A549 (cell line): Measurements from ENCODE around the gene CACNA1E. TPM values are rescaled to one million over a fixed set of nuclear protein-coding genes. Genes with fewer than 3 reads are reported as not detected.

Source experiments
- ATAC-seq, 2 experiments: fragments of 200-7000 bp in 1 of 2; fragments of >200 bp in 1 of 2; cut with Nextera tagmentation in 1 of 2; cut with Tn5 transposase in 1 of 2; 3 replicates each; pipeline versions ENCODE4 v1.8.0 to v1.9.1; 2018 to 2020; ENCODE audit warnings: mild to moderate bottlenecking in 1 of 2, moderate library complexity in 1 of 2
- CTCF ChIA-PET: fragments of 300-600 bp; sonication (Branson Sonifier 250); formaldehyde crosslinking; extraction: SDS; loops from one replicate; lab custom pipeline; 2021; ENCODE audit warnings: antibody characterized with exemption, inconsistent platforms; lab: Yijun Ruan, JAX
- POLR2A ChIA-PET: fragments of 350-600 bp; formaldehyde crosslinking; extraction: SDS; loops from one replicate; lab custom pipeline; 2021; ENCODE audit warnings: antibody characterized with exemption, inconsistent platforms; lab: Yijun Ruan, JAX
- DNase-seq, 2 experiments: peaks; one replicate each; pipeline versions ENCODE4 v3.0.0 to v3.0.0-alpha.2; 2011 to 2016; ENCODE audit warnings: low read depth in 1 of 2, low spot score in 1 of 2
- FAIRE-seq: peaks from 2 replicates; lab custom pipeline; 2011; peaks lifted over from hg19 to GRCh38; lab: Jason Lieb, UNC
- H3K27ac ChIP-seq, 2 experiments: fragments of >200 bp; sonication (Bioruptor Twin); formaldehyde crosslinking; 3 replicates each; pipeline ENCODE4 v1.5.1; 2016 to 2017
- H3K4me1 ChIP-seq: fragments of >200 bp; sonication (Bioruptor Twin); formaldehyde crosslinking; 3 replicates; pipeline ENCODE4 v1.6.1; 2016
- H3K4me2 ChIP-seq: fragments of >200 bp; sonication (Bioruptor Twin); formaldehyde crosslinking; 3 replicates; pipeline ENCODE4 v1.6.1; 2016
- H3K4me3 ChIP-seq: fragments of >200 bp; sonication (Bioruptor Twin); formaldehyde crosslinking; 3 replicates; pipeline ENCODE4 v1.5.1; 2016
- H3K9me3 ChIP-seq: fragments of >200 bp; sonication (Bioruptor Twin); formaldehyde crosslinking; 3 replicates; pipeline ENCODE4 v1.6.1; 2016
- CBX8 ChIP-seq: fragments of 200-600 bp; sonication (generic); IDR thresholded peaks from 2 replicates; pipeline ENCODE4 v1.6.1; 2016
- CHD2 ChIP-seq: fragments of 150-350 bp; IDR thresholded peaks from 2 replicates; pipeline ENCODE4 v1.6.1; 2014; ENCODE audit warnings: low read length; ENCODE audit not compliant: partially characterized antibody
- CHD4 ChIP-seq: fragments of 200-600 bp; sonication (generic); IDR thresholded peaks from 2 replicates; pipeline ENCODE4 v1.6.1; 2016; ENCODE audit warnings: antibody characterized with exemption, mild to moderate bottlenecking, borderline replicate concordance
- CTCF ChIP-seq: fragments of >200 bp; sonication (Bioruptor Twin); formaldehyde crosslinking; IDR thresholded peaks from 3 replicates; pipeline ENCODE4 v1.5.1; 2016
- EP300 ChIP-seq, 2 experiments: fragments of >200 bp; sonication (Bioruptor Twin); formaldehyde crosslinking; IDR thresholded peaks; 2 replicates in 1 of 2; 3 replicates in 1 of 2; pipeline ENCODE4 v1.6.1; 2016 to 2017
- ESRRA ChIP-seq: fragments of 150-350 bp; IDR thresholded peaks from 2 replicates; pipeline ENCODE4 v1.6.1; 2014; ENCODE audit warnings: mild to moderate bottlenecking, low read length, borderline replicate concordance
- FOSB ChIP-seq: fragments of 250-450 bp; sonication (Bioruptor Pico); IDR thresholded peaks from 2 replicates; pipeline ENCODE4 v1.5.0; 2020; ENCODE audit warnings: mild to moderate bottlenecking, moderate library complexity
- FOSL2 ChIP-seq, 2 experiments: fragments of 450-650 bp in 1 of 2; fragments of >200 bp in 1 of 2; sonication (Bioruptor Twin) in 1 of 2; formaldehyde crosslinking; IDR thresholded peaks; 2 replicates each; pipeline versions ENCODE4 v1.5.0 to v1.6.1; 2016 to 2020; ENCODE audit warnings: mild to moderate bottlenecking in 1 of 2, moderate library complexity in 1 of 2
- FOXS1 ChIP-seq: fragments of 250-450 bp; sonication (Bioruptor Pico); IDR thresholded peaks from 2 replicates; pipeline ENCODE4 v1.5.0; 2020; ENCODE audit warnings: mild to moderate bottlenecking, moderate library complexity
- GATA3 ChIP-seq: IDR thresholded peaks from 2 replicates; pipeline ENCODE4 v1.6.1; 2012; ENCODE audit warnings: borderline replicate concordance
- HDAC2 ChIP-seq: fragments of 200-600 bp; sonication (generic); IDR thresholded peaks from 2 replicates; pipeline ENCODE4 v1.6.1; 2016
- HES2 ChIP-seq: fragments of >200 bp; sonication (Bioruptor Twin); formaldehyde crosslinking; IDR thresholded peaks from 2 replicates; pipeline ENCODE4 v1.6.1; 2016
- HEYL ChIP-seq: fragments of 250-450 bp; sonication (Bioruptor Pico); IDR thresholded peaks from 2 replicates; pipeline ENCODE4 v1.8.0; 2021; ENCODE audit warnings: mild to moderate bottlenecking, moderate library complexity
- JUN ChIP-seq, 2 experiments: fragments of >200 bp; sonication (Bioruptor Twin); formaldehyde crosslinking; IDR thresholded peaks; 2 replicates in 1 of 2; 3 replicates in 1 of 2; pipeline ENCODE4 v1.6.1; 2016 to 2017
- JUNB ChIP-seq: fragments of >200 bp; sonication (Bioruptor Twin); formaldehyde crosslinking; IDR thresholded peaks from 2 replicates; pipeline ENCODE4 v1.6.1; 2016
- KDM5A ChIP-seq: fragments of 200-600 bp; sonication (generic); IDR thresholded peaks from 2 replicates; pipeline ENCODE4 v1.6.1; 2016; ENCODE audit warnings: antibody characterized with exemption, mild to moderate bottlenecking
- NPAS2 ChIP-seq: fragments of 250-450 bp; sonication (Bioruptor Pico); IDR thresholded peaks from 2 replicates; pipeline ENCODE4 v1.8.0; 2022; ENCODE audit warnings: mild to moderate bottlenecking, moderate library complexity, borderline replicate concordance
- NR3C1 ChIP-seq: fragments of >200 bp; sonication (Bioruptor Twin); formaldehyde crosslinking; IDR thresholded peaks from 3 replicates; pipeline ENCODE4 v1.6.1; 2017
- PHF8 ChIP-seq: fragments of 200-600 bp; sonication (generic); IDR thresholded peaks from 2 replicates; pipeline ENCODE4 v1.6.1; 2016; ENCODE audit warnings: low read depth, mild to moderate bottlenecking, antibody characterized with exemption, moderate library complexity, borderline replicate concordance
- POLR2A ChIP-seq: IDR thresholded peaks from 2 replicates; pipeline ENCODE4 v1.6.1; 2012; ENCODE audit warnings: mild to moderate bottlenecking, low read length
- RARB ChIP-seq: fragments of 250-450 bp; sonication (Bioruptor Pico); IDR thresholded peaks from 2 replicates; pipeline ENCODE4 v1.8.0; 2021; ENCODE audit warnings: mild to moderate bottlenecking, moderate library complexity
- RNF2 ChIP-seq: fragments of 200-600 bp; sonication (generic); IDR thresholded peaks from 2 replicates; pipeline ENCODE4 v1.6.1; 2016; ENCODE audit warnings: low read depth, mild to moderate bottlenecking, antibody characterized with exemption, moderate library complexity, borderline replicate concordance
- SMC3 ChIP-seq: fragments of >200 bp; sonication (Bioruptor Twin); formaldehyde crosslinking; IDR thresholded peaks from 3 replicates; pipeline ENCODE4 v1.6.1; 2018; ENCODE audit warnings: inconsistent platforms
- TFCP2L1 ChIP-seq: fragments of 250-450 bp; sonication (Bioruptor Pico); IDR thresholded peaks from 2 replicates; pipeline ENCODE4 v1.5.0; 2021; ENCODE audit warnings: mild to moderate bottlenecking
- ZC3H11A ChIP-seq: fragments of 450-650 bp; IDR thresholded peaks from 2 replicates; pipeline ENCODE4 v1.6.1; 2014; ENCODE audit warnings: antibody characterized with exemption, mild to moderate bottlenecking
- WGBS: methylation state at CpG from one replicate; pipeline ENCODE4 v1.1.6; 2017; ENCODE audit errors: missing lambda C conversion rate; 5-methylcytosine and 5-hydroxymethylcytosine counted together
- polyA plus RNA-seq, 4 experiments: library from polyadenylated mRNA; depleted of rRNA in 3 of 4; stranded (reverse); fragments of >200 nt; fragmentation: RNase III in 1 of 4; extraction: RNeasy Plus Mini Kit Qiagen cat#74134 plus additional on column Dnase treatment in 1 of 4; gene quantifications; 2 replicates in 3 of 4; 3 replicates in 1 of 4; pipeline ENCODE4 v1.2.3, GENCODE V29; 2011 to 2017
- TF ChIP-seq, protein P1 (sequence below): fragments of 200-600 bp; sonication (generic); IDR thresholded peaks from 2 replicates; pipeline ENCODE4 v1.6.1; 2016; ENCODE audit warnings: antibody characterized with exemption, mild to moderate bottlenecking, moderate library complexity

The CACNA1E gene
- polyA plus RNA-seq, 2 of the 4 experiments (the other 2 are of a cell fraction), result 0.01 TPM; not detected in 1

GRCh38 chr1:181801617-181802016 lies 318.3 kb downstream of the CACNA1E start (continued):
- TF ChIP-seq NPAS2 (CRISPR knock-in tag) (no peak), ZC3H11A (no peak), KDM5A (no peak)

- POLR2A ChIA-PET, result no interaction called here
- 8% methylated on average over 3 of the region's 3 CpGs for WGBS
- CTCF ChIA-PET, result no interaction called here
- H3K4me2 ChIP-seq, result no peak overlapping the region
- ATAC-seq (no peak), FAIRE-seq (no peak), DNase-seq (no peak)
- H3K27ac ChIP-seq, result no peak overlapping the region
- H3K9me3 ChIP-seq, result no peaks in the 10 kb centered on the region
- H3K4me3 ChIP-seq, result no peak overlapping the region
- no peaks in the 10 kb centered on the region for H3K4me1 ChIP-seq
- TF ChIP-seq, protein P1, sequence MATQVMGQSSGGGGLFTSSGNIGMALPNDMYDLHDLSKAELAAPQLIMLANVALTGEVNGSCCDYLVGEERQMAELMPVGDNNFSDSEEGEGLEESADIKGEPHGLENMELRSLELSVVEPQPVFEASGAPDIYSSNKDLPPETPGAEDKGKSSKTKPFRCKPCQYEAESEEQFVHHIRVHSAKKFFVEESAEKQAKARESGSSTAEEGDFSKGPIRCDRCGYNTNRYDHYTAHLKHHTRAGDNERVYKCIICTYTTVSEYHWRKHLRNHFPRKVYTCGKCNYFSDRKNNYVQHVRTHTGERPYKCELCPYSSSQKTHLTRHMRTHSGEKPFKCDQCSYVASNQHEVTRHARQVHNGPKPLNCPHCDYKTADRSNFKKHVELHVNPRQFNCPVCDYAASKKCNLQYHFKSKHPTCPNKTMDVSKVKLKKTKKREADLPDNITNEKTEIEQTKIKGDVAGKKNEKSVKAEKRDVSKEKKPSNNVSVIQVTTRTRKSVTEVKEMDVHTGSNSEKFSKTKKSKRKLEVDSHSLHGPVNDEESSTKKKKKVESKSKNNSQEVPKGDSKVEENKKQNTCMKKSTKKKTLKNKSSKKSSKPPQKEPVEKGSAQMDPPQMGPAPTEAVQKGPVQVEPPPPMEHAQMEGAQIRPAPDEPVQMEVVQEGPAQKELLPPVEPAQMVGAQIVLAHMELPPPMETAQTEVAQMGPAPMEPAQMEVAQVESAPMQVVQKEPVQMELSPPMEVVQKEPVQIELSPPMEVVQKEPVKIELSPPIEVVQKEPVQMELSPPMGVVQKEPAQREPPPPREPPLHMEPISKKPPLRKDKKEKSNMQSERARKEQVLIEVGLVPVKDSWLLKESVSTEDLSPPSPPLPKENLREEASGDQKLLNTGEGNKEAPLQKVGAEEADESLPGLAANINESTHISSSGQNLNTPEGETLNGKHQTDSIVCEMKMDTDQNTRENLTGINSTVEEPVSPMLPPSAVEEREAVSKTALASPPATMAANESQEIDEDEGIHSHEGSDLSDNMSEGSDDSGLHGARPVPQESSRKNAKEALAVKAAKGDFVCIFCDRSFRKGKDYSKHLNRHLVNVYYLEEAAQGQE, result no peak
- no peak for TF ChIP-seq GATA3
- TF ChIP-seq CHD4, result no peak
- TF ChIP-seq POLR2A, result no peak
- TF ChIP-seq FOSB (CRISPR knock-in tag), result no peak
- TF ChIP-seq ESRRA, result no peak
- TF ChIP-seq FOXS1 (CRISPR knock-in tag), result no peak
- no peak for TF ChIP-seq HDAC2
- TF ChIP-seq HEYL (CRISPR knock-in tag), result no peak
- TF ChIP-seq PHF8, result no peak
- TF ChIP-seq CTCF, result no peak
- no peak for TF ChIP-seq NPAS2 (CRISPR knock-in tag)
- TF ChIP-seq SMC3, result no peak
Measured at GRCh38 chr1:181802466-181802865, 319.1 kb downstream of the CACNA1E start.

GRCh38 chr1:181803421-181803820 lies 320.1 kb downstream of the CACNA1E start:
- WGBS, result 33% methylated on average over 3 of the region's 3 CpGs
- no peaks in the 10 kb centered on the region for H3K9me3 ChIP-seq
- FAIRE-seq, result no peak
- no peaks in the 10 kb centered on the region for H3K4me1 ChIP-seq
- ATAC-seq, result no peak
- no peak overlapping the region for H3K27ac ChIP-seq
- POLR2A ChIA-PET, result no interaction called here
- H3K4me2 ChIP-seq, result no peak overlapping the region
- H3K4me3 ChIP-seq, result no peak overlapping the region
- CTCF ChIA-PET, result no interaction called here
- no peak for DNase-seq
- no peak for TF ChIP-seq FOSB (CRISPR knock-in tag)
- TF ChIP-seq CBX8, result no peak
- no peak for TF ChIP-seq ZC3H11A

DNA sequence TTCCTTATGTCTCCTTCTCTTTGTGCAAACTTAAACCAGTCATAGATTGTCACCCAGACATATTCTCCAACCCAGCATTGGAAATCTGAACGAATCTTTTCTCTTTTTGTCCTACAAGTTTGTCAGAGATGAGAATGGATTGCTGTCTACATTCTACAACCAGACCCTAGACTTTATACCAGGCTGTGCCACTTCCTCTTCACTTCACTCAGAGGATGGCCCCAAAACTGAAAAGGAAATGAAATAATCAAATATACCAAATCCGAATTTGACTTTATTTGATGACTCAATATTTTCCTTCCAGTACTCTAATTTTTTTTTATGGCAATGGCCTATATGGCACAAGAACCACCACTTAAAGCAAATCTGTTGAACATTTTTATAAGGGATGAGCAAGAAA lies 321.7 kb downstream of the CACNA1E start:
- H3K27ac ChIP-seq, result no peak overlapping the region
- POLR2A ChIA-PET, result no interaction called here
- TF ChIP-seq NPAS2 (CRISPR knock-in tag) (no peak), NR3C1 (no peak), TFCP2L1 (CRISPR knock-in tag) (no peak), PHF8 (no peak), HES2 (no peak), JUN (IDR thresholded peaks at IDR 0.05) (no peak), CHD2 (no peak), FOSB (CRISPR knock-in tag) (no peak), GATA3 (no peak), EP300 (IDR thresholded peaks at IDR 0.05) (no peak), FOSL2 (IDR thresholded peaks at IDR 0.05) (no peak), FOSL2 (CRISPR knock-in tag; IDR thresholded peaks at IDR 0.05) (no peak), JUNB (no peak), RNF2 (no peak), RARB (CRISPR knock-in tag) (no peak)
- DNase-seq (no peak), FAIRE-seq (no peak), ATAC-seq (no peak)
- CTCF ChIA-PET, result no interaction called here
- H3K4me3 ChIP-seq, result no peak overlapping the region
- no peaks in the 10 kb centered on the region for H3K4me1 ChIP-seq
- no peaks in the 10 kb centered on the region for H3K9me3 ChIP-seq
- WGBS, result 0% methylated on average over 2 of the region's 2 CpGs
- H3K4me2 ChIP-seq, result no peak overlapping the region
